HepG2 (cell line): ENCODE results near the gene APBA1. TPM values are rescaled to one million over a fixed set of nuclear protein-coding genes. Genes with fewer than 3 reads are reported as not detected.
A peak's percentile ranks its signal among the peaks of the same experiment; 100 is the strongest.

Experiments
- BHLHE40 ChIP-seq: IDR thresholded peaks from 2 replicates; pipeline ENCODE4 v1.6.1; 2011; ENCODE audit warnings: low read length, improper control_type of control experiment
- EED ChIP-seq: sonication (generic); formaldehyde crosslinking; IDR thresholded peaks from 2 replicates; pipeline ENCODE4 v1.5.0; 2020; ENCODE audit warnings: mild to moderate bottlenecking, missing genetic modification reagents
- HMG20B ChIP-seq: conservative IDR thresholded peaks from 2 replicates; pipeline ENCODE4 v1.6.1; 2016; ENCODE audit warnings: missing genetic modification reagents, missing compliant biosample characterization
- KDM6A ChIP-seq: IDR thresholded peaks from 2 replicates; pipeline ENCODE4 v1.6.1; 2016; ENCODE audit warnings: low read depth
- PCBP2 ChIP-seq: fragments of 200-400 bp; formaldehyde crosslinking; optimal IDR thresholded peaks from 2 replicates; pipeline ENCODE3; 2018; ENCODE audit warnings: low read length, low read depth; ENCODE audit not compliant: poor library complexity, severe bottlenecking
- SP5 ChIP-seq: IDR thresholded peaks from 2 replicates; pipeline ENCODE4 v1.6.1; 2016; ENCODE audit warnings: low read depth, borderline replicate concordance
- WIZ ChIP-seq: sonication (generic); formaldehyde crosslinking; IDR thresholded peaks from 2 replicates; pipeline ENCODE4 v1.5.1; 2020; ENCODE audit warnings: mild to moderate bottlenecking, missing genetic modification reagents
- ZFY ChIP-seq: sonication (generic); formaldehyde crosslinking; IDR thresholded peaks from 2 replicates; pipeline ENCODE4 v1.4.0; 2020; ENCODE audit warnings: missing genetic modification reagents
- ZNF510 ChIP-seq: sonication (generic); formaldehyde crosslinking; IDR thresholded peaks from 2 replicates; pipeline ENCODE4 v1.4.0; 2020; ENCODE audit warnings: low read depth, mild to moderate bottlenecking, missing genetic modification reagents
- ZNF747 ChIP-seq: sonication (generic); formaldehyde crosslinking; IDR thresholded peaks from 2 replicates; pipeline ENCODE4 v1.8.1; 2023; ENCODE audit warnings: missing genetic modification reagents, mild to moderate bottlenecking, borderline replicate concordance
- ZSCAN31 ChIP-seq: sonication (generic); formaldehyde crosslinking; IDR thresholded peaks from 2 replicates; pipeline ENCODE4 v1.5.0; 2020; ENCODE audit warnings: low read depth, mild to moderate bottlenecking, missing genetic modification reagents
- polyA plus RNA-seq, 8 experiments: library from polyadenylated mRNA; depleted of rRNA in 3 of 8; stranded (reverse) in 7 of 8; unstranded in 1 of 8; fragments of >200 nt; fragmentation: Illumina TruSeq in 4 of 8; extraction: Trizol in 4 of 8; gene quantifications; 2 replicates each; pipeline versions ENCODE4 v1.2.1 to v1.2.3, GENCODE V29; 2011 to 2016; ENCODE audit warnings: low read depth in 4 of 8, missing spikeins in 1 of 8, mixed read lengths in 1 of 8; ENCODE audit not compliant: insufficient read depth in 1 of 8
- total RNA-seq, 5 experiments: library from RNA; depleted of rRNA; stranded (reverse); fragments of >200 nt; fragmentation: Illumina TruSeq; extraction: Trizol; gene quantifications; 2 replicates each; pipeline ENCODE4 v1.2.3, GENCODE V29; 2016; ENCODE audit warnings: low read depth in 1 of 5
- TF ChIP-seq, protein P1 (sequence below): sonication (generic); IDR thresholded peaks from 2 replicates; pipeline ENCODE4 v1.6.1; 2016; ENCODE audit warnings: low read depth, borderline replicate concordance
- TF ChIP-seq, protein P2 (sequence below): IDR thresholded peaks from 2 replicates; pipeline ENCODE4 v1.6.1; 2016
- TF ChIP-seq, protein P3 (sequence below): sonication (generic); formaldehyde crosslinking; IDR thresholded peaks from 2 replicates; pipeline ENCODE4 v1.4.0; 2020; ENCODE audit warnings: missing genetic modification reagents, low read depth, mild to moderate bottlenecking, borderline replicate concordance
- TF ChIP-seq, protein P4 (sequence below): IDR thresholded peaks from 2 replicates; pipeline ENCODE4 v1.6.1; 2016
- TF ChIP-seq, protein P5 (sequence below): IDR thresholded peaks from 2 replicates; pipeline ENCODE4 v1.6.1; 2018; ENCODE audit warnings: missing genetic modification reagents
- TF ChIP-seq, protein P6 (sequence below): sonication (generic); formaldehyde crosslinking; IDR thresholded peaks from 2 replicates; pipeline ENCODE4 v1.5.0; 2020; ENCODE audit warnings: missing genetic modification reagents

APBA1 gene
- total and polyA plus RNA-seq, 2 of the 13 experiments (the other 11 are each of a cell fraction or from before 2014, with no cell fraction given) = 0.15 TPM; not detected in 1

DNA sequence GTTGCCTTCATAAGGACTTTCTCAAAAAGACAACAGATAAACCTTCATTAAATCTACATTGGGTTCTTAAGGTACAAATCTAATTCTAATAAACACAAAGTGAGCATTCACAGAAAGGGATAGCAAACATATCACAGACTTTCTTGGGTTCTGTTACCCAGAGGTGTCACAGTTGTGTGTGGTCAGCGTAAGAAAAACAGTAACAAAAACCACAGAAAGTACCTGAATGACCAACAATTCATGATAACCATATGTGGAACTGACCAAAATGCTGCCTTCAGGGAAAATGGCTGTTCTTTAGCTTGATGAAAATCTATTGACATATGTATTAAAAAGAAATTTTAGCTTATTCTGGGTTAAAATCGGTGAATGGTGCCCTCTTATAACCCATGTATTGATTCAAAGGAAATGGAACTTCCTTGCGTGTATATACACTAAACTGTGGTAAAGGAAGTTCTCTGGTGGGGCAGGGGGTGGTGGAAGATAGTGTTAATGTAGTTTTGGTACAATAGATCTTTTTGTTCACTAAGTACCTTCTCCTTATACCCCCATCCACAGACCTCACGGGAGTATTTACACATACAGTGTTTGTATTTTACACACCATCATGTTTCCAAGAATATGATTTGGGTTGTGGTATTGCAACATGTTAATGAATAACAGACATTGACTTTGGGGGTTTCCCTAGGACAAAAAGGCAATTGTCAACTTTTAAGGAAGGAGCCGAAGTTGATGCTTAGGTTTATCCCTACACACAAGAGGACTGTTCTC is 152.5 kb downstream of the APBA1 start (continued):
- TF ChIP-seq SP5 (CRISPR knock-in tag) (0 out of 2 replicates have a peak, but pooled peaks have one; percentile 23), ZFY (CRISPR knock-in tag) (no peak), ZNF510 (CRISPR knock-in tag) (no peak), PCBP2 (no peak), BHLHE40 (no peak), ZSCAN31 (CRISPR knock-in tag) (no peak), WIZ (CRISPR knock-in tag) (no peak), ZNF747 (CRISPR knock-in tag) (no peak), EED (no peak), HMG20B (peak; percentile 82), KDM6A (CRISPR knock-in tag) (no peak)
- TF ChIP-seq, protein P1, sequence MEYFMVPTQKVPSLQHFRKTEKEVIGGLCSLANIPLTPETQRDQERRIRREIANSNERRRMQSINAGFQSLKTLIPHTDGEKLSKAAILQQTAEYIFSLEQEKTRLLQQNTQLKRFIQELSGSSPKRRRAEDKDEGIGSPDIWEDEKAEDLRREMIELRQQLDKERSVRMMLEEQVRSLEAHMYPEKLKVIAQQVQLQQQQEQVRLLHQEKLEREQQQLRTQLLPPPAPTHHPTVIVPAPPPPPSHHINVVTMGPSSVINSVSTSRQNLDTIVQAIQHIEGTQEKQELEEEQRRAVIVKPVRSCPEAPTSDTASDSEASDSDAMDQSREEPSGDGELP = no peak
- TF ChIP-seq, protein P2, sequence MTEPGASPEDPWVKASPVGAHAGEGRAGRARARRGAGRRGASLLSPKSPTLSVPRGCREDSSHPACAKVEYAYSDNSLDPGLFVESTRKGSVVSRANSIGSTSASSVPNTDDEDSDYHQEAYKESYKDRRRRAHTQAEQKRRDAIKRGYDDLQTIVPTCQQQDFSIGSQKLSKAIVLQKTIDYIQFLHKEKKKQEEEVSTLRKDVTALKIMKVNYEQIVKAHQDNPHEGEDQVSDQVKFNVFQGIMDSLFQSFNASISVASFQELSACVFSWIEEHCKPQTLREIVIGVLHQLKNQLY (CRISPR knock-in tag) = no peak
- TF ChIP-seq, protein P3, sequence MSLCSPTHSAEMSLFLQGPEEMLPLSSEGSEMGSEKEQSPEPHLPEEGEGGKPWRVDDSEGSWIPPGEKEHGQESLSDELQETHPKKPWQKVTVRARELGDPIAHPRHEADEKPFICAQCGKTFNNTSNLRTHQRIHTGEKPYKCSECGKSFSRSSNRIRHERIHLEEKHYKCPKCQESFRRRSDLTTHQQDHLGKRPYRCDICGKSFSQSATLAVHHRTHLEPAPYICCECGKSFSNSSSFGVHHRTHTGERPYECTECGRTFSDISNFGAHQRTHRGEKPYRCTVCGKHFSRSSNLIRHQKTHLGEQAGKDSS (CRISPR knock-in tag) = no peak
- TF ChIP-seq, protein P4, sequence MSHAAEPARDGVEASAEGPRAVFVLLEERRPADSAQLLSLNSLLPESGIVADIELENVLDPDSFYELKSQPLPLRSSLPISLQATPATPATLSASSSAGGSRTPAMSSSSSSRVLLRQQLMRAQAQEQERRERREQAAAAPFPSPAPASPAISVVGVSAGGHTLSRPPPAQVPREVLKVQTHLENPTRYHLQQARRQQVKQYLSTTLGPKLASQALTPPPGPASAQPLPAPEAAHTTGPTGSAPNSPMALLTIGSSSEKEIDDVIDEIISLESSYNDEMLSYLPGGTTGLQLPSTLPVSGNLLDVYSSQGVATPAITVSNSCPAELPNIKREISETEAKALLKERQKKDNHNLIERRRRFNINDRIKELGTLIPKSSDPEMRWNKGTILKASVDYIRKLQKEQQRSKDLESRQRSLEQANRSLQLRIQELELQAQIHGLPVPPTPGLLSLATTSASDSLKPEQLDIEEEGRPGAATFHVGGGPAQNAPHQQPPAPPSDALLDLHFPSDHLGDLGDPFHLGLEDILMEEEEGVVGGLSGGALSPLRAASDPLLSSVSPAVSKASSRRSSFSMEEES = no peak
- TF ChIP-seq, protein P5, sequence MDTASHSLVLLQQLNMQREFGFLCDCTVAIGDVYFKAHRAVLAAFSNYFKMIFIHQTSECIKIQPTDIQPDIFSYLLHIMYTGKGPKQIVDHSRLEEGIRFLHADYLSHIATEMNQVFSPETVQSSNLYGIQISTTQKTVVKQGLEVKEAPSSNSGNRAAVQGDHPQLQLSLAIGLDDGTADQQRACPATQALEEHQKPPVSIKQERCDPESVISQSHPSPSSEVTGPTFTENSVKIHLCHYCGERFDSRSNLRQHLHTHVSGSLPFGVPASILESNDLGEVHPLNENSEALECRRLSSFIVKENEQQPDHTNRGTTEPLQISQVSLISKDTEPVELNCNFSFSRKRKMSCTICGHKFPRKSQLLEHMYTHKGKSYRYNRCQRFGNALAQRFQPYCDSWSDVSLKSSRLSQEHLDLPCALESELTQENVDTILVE (CRISPR knock-in tag) = no peak; the same call in 1 of the 2 replicates
- TF ChIP-seq, protein P6, sequence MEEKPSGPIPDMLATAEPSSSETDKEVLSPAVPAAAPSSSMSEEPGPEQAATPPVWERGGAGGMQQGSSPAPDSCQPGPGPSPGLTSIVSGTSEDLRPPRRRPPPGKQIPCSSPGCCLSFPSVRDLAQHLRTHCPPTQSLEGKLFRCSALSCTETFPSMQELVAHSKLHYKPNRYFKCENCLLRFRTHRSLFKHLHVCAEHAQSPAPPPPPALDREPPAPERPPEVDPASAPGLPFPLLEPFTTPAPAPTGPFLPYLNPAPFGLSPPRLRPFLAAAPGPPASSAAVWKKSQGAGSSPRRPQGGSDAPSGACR (CRISPR knock-in tag) = no peak
